GM10248 (cell line): ENCODE measurements around the gene MYO7A.

Source experiments
- CTCF ChIA-PET: fragments of 300-600 bp; sonication (Branson Sonifier 250); formaldehyde crosslinking; extraction: SDS; loops from one replicate; lab custom pipeline; 2021; ENCODE audit warnings: antibody characterized with exemption; lab: Yijun Ruan, JAX
- POLR2A ChIA-PET: fragments of 350-650 bp; sonication (Branson Sonifier 250); formaldehyde crosslinking; extraction: SDS; loops from one replicate; lab custom pipeline; 2020; ENCODE audit warnings: antibody characterized with exemption; lab: Yijun Ruan, JAX
- DNase-seq: peaks from one replicate; pipeline ENCODE4 v3.0.0; 2012; ENCODE audit errors: extremely low spot score
- CTCF ChIP-seq: IDR thresholded peaks from 2 replicates; pipeline ENCODE4 v1.5.1; 2012; ENCODE audit warnings: mild to moderate bottlenecking, low read depth; ENCODE audit errors: extremely low read depth, missing control alignments, control extremely low read depth

Gene MYO7A

DNA sequence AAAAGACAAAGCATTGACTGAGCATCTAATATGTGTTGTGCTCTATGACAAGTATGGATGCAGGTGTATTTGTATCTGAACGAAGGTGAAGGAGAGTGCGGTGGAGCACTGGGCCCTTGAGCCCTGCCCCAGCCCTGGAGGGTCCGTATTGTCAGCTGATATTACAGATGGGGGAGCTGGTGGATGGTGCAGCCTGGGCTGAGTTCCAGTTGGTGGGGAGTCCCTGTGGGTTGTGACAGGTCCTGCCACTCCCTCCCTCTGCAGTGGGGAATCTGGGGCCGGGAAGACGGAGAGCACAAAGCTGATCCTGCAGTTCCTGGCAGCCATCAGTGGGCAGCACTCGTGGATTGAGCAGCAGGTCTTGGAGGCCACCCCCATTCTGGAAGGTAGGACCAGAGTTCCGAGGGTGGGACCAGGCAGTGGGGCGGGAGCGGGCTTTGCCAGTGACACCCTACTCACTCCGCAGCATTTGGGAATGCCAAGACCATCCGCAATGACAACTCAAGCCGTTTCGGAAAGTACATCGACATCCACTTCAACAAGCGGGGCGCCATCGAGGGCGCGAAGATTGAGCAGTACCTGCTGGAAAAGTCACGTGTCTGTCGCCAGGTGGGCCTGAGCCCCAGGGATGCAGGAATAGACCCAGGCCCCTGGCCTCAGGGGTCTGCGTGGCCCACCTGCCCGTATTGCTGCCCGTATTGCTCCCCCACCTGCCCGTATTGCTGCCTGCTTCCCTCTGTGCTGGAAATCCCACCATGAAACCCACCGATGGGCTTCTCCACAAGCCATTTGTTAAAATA lies 28.6 kb downstream of the MYO7A start:
- TF ChIP-seq CTCF: no peak
- ChIA-PET CTCF (interaction anchor here (0.9 kb wide), 1 partner anchor 29 kb away, joined by 3 read pairs; the partner anchor contains the start of gene MYO7A), POLR2A (no interaction called here)
- no peak for DNase-seq

DNA sequence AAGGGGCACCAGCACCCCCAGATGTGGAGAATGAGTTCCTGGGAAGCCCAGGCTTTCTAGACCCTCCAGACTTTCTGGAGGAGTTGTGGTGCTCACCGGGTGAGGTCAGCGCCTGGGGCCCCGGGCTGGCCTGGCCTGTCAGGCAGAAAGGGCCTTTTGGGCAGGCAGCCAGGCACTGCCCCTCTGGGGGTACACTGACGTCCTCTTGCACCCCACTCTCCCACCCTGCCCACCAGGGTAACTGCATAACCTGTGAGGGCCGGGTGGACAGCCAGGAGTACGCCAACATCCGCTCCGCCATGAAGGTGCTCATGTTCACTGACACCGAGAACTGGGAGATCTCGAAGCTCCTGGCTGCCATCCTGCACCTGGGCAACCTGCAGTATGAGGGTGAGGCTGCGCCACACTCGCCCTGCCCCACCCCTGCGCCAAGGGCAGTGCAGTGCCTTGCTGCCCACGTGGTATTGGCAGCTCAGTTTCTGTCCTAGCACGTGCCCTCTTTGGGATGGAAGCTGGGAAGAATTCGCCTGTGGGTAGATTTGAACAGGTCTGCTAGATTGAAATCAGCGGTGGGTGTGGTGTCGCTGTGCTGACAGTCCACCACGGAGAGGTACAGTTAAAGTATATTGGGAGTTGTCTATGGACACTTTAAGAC lies 30.1 kb downstream of the MYO7A start:
- no peak for TF ChIP-seq CTCF
- ChIA-PET CTCF (interaction anchor here (1.3 kb wide), 1 partner anchor 44 kb away, joined by 3 read pairs; no protein-coding TSS in a partner anchor), POLR2A (no interaction called here)
- DNase-seq: no peak

- ChIA-PET CTCF (interaction anchor here (0.6 to 1.3 kb wide), 2 partner anchors 46 to 68 kb away, joined by 3 read pairs; no protein-coding TSS in a partner anchor), POLR2A (no interaction called here)
- TF ChIP-seq CTCF: no peak
- DNase-seq: no peak
Observed at GRCh38 chr11:77159219-77159936, 31.3 kb downstream of the MYO7A start.

DNA sequence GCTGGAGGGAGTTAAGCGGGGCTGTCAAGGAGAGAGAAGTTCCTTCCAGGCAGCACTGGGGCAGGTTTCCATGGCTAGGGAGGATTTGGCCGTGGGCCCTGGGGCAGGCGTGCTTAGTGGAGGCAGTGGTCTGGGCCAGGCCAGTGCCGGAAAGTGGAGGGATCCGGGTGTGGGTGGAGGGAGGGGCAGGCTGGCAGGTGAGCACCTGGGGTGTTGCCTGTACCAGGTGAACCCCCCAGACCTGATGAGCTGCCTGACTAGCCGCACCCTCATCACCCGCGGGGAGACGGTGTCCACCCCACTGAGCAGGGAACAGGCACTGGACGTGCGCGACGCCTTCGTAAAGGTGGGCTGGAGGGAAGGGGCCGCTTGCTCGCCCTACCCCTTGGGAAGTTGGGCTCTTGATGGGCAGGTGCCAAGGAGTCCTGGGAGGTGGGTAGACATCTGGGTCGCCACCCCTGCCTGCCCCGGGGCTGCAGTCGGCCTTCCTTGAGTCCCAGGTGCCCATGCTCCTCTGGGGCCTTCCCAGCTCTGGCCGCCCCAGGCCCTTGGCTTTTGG lies 32.0 kb downstream of the MYO7A start:
- no peak for TF ChIP-seq CTCF
- CTCF ChIA-PET: interaction anchor here (0.6 kb wide), 1 partner anchor 69 kb away, joined by 3 read pairs; no protein-coding TSS in a partner anchor
- DNase-seq: no peak
- POLR2A ChIA-PET: no interaction called here

- TF ChIP-seq CTCF: no peak
- no peak for DNase-seq
- ChIA-PET CTCF (no interaction called here), POLR2A (no interaction called here)
Observed at GRCh38 chr11:77163271-77163670, 35.2 kb downstream of the MYO7A start.

DNA sequence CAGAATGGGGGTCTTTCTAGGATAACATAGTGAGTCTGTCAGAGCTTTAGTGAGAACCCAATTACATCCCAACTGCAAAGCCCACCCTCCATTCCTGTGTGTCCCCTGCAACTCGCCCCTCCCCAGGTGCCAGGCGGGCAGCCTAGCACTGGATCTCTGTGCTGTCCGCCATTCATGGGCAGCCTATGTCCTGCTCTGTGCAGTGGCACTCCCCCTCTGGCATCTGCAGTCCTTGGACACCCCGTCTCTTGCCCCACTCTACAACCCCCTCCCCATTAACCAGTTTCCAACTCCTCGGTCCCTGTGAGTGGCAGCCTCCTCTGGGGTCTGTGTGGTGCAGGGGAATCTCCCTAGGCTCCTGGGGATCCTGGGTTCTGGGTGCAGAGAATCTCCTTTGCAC lies 37.0 kb downstream of the MYO7A start:
- ChIA-PET POLR2A (no interaction called here), CTCF (interaction anchor here (1.0 to 1.5 kb wide), 3 partner anchors 9 to 74 kb away, joined by 3 to 5 read pairs (median 4); no protein-coding TSS in a partner anchor)
- DNase-seq: no peak
- TF ChIP-seq CTCF: no peak
